ENCODE measurements around the gene SNX25. TPM values are rescaled to one million over a fixed set of nuclear protein-coding genes. Genes with fewer than 3 reads are reported as not detected.

SNX25 gene
- total and polyA plus RNA-seq, 10 of the 15 experiments (the other 5 are each of a cell fraction or from before 2014, with no cell fraction given) = 11.2 to 117 (median 62.8) TPM

GRCh38 chr4:185205697-185206342 is 3.6 kb upstream of the SNX25 start (continued):
- TF ChIP-seq USF1 (IDR thresholded peaks at IDR 0.05; ENCODE audit: borderline replicate concordance, extremely low read length, insufficient read depth, low read depth, low read length) (no peak), SPI1 (IDR thresholded peaks at IDR 0.05; ENCODE audit: borderline replicate concordance, insufficient read depth, low read depth, low read length) (peak; percentile 84), SMARCA5 (IDR thresholded peaks at IDR 0.05) (no peak), TBL1XR1 (IDR thresholded peaks at IDR 0.05; ENCODE audit: low read depth, low read length) (no peak), SUPT20H (IDR thresholded peaks at IDR 0.05; ENCODE audit: borderline replicate concordance, control insufficient read depth, low read depth, low read length) (no peak), BMI1 (IDR thresholded peaks at IDR 0.05; ENCODE audit: borderline replicate concordance) (no peak), PBX3 (IDR thresholded peaks at IDR 0.05; ENCODE audit: insufficient replicate concordance, low read depth, low read length) (no peak), IKZF2 (IDR thresholded peaks at IDR 0.05) (0 out of 4 replicates have a peak, but pooled peaks have one; percentile 12), MYB (IDR thresholded peaks at IDR 0.05; ENCODE audit: borderline replicate concordance, low read depth, low read length) (no peak), ZNF384 (IDR thresholded peaks at IDR 0.05; ENCODE audit: borderline replicate concordance, low read depth, low read length) (no peak), JUNB (IDR thresholded peaks at IDR 0.05) (peak; percentile 46), CEBPZ (IDR thresholded peaks at IDR 0.05; ENCODE audit: low read depth, low read length) (no peak), BCLAF1 (IDR thresholded peaks at IDR 0.05) (no peak), NR2C2 (IDR thresholded peaks at IDR 0.05; ENCODE audit: borderline replicate concordance, control insufficient read depth, insufficient read length, low read depth) (no peak), MTA3 (IDR thresholded peaks at IDR 0.05; ENCODE audit: borderline replicate concordance, low read length) (no peak)
